ENCODE results near the gene ANAPC5. TPM values are rescaled to one million over a fixed set of nuclear protein-coding genes. Genes with fewer than 3 reads are reported as not detected.
"Not testable (repeated sequence)": the region's sequence is repeated elsewhere in the genome, so short reads cannot be mapped to it uniquely, and the experiment has no call there.

Gene ANAPC5
- total RNA-seq, 4 donors from 2014 or later, result 79.7 to 243 (median 107) TPM

DNA sequence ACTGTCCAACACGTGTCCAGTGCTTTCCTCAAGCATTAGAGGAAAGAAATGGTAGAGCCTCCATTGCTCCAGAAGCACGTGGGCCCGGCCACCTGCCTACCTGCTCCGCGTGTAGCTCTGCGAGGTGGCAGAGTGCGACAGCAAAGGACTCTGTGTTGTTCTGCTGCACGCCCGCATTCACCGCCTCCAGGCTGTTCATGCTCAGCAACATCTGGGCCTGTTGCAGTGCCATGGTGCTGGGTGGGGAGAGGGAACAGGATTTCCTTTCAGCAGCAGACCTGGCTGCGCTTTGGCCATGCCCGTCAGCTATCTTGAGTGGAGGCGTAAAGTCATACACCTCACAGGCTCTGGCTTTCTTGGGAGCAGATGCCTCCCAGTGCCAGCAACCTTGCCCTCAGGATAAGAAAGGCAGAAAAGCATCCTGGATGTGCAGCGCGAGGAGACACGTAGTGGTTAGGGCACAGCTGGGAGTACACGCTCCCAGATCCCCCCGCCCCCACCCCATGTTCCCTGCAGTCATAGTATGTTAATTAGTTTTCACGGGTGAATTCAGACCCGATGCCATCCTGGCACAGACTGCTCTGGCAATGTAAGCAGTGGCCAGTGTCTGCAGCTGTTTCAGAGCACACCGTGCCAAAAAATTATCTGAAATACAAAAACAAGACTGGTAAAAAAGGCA is 25.1 kb downstream of the ANAPC5 start:
- H3K4me1 ChIP-seq, result no peaks in the 10 kb centered on the region
- intact Hi-C loops (cut with DNase I; ENCODE audit: low total_unique reads), result no loop called here
- no peak for TF ChIP-seq POLR2A (IDR thresholded peaks at IDR 0.05)
- H3K9me3 ChIP-seq, result no peaks in the 10 kb centered on the region
- H3K27me3 ChIP-seq, result no peaks in the 10 kb centered on the region
- DNase-seq, result no peak
- no peaks in the 10 kb centered on the region for H3K36me3 ChIP-seq
- no peak overlapping the region for H3K4me3 ChIP-seq
- no peak overlapping the region for H3K27ac ChIP-seq

DNA sequence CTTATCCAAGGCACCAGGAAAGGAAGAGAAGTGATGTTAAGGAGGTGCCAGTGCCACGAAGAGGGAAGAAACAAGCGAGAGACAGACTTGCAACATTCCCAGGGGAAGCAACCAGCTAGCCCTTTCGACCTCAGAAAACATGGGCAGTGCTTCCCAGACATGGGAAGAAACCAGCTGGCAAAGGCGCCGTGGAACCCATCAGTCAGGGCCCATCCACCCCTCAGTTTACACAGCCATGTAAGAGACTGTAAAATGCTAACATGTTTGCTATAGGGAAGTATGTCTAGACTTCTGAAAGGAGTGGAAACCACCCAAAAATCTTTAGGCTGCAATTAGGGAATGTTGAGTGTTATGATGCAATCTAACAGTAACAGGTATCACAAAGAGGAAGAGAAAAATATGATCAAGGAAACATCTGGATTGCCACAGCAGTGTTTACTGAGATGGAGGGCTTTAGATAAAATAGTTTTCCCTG is 26.3 kb downstream of the ANAPC5 start:
- Histone ChIP-seq H3K4me3 (no peak overlapping the region), H3K9me3 (no peaks in the 10 kb centered on the region), H3K27me3 (no peaks in the 10 kb centered on the region), H3K4me1 (no peaks in the 10 kb centered on the region), H3K27ac (no peak overlapping the region), H3K36me3 (no peaks in the 10 kb centered on the region)
- TF ChIP-seq POLR2A (IDR thresholded peaks at IDR 0.05), result no peak
- TF ChIP-seq, protein P1, sequence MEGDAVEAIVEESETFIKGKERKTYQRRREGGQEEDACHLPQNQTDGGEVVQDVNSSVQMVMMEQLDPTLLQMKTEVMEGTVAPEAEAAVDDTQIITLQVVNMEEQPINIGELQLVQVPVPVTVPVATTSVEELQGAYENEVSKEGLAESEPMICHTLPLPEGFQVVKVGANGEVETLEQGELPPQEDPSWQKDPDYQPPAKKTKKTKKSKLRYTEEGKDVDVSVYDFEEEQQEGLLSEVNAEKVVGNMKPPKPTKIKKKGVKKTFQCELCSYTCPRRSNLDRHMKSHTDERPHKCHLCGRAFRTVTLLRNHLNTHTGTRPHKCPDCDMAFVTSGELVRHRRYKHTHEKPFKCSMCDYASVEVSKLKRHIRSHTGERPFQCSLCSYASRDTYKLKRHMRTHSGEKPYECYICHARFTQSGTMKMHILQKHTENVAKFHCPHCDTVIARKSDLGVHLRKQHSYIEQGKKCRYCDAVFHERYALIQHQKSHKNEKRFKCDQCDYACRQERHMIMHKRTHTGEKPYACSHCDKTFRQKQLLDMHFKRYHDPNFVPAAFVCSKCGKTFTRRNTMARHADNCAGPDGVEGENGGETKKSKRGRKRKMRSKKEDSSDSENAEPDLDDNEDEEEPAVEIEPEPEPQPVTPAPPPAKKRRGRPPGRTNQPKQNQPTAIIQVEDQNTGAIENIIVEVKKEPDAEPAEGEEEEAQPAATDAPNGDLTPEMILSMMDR (IDR thresholded peaks at IDR 0.05), result no peak
- intact Hi-C loops (cut with DNase I; ENCODE audit: low total_unique reads), result no loop called here
- no peak for DNase-seq

DNA sequence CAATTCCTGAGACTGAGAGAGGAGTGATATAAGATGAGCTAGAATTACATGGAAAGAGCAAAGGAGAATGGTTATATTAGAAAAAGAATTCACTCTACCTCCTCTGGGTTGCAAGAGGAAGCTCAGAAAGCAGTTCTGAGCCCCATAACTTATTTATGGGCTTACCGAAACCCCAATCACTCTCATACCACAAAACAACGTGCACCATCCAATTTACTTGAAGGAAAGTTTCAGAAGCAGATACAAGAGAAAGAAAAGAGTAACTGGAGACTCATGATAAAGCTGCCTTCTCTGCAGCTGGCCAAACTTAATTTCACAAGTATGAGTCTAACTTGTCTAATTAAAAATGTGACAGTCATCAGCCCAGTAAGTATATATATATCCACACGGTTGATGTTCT is 28.3 kb downstream of the ANAPC5 start:
- TF ChIP-seq, protein P1 (IDR thresholded peaks at IDR 0.05), result no peak
- no peak for TF ChIP-seq POLR2A (IDR thresholded peaks at IDR 0.05)
- Histone ChIP-seq H3K9me3 (no peaks in the 10 kb centered on the region), H3K4me1 (no peaks in the 10 kb centered on the region), H3K27ac (no peak overlapping the region), H3K27me3 (no peaks in the 10 kb centered on the region), H3K4me3 (no peak overlapping the region), H3K36me3 (no peaks in the 10 kb centered on the region)
- intact Hi-C loops (cut with DNase I; ENCODE audit: low total_unique reads), result no loop called here
- DNase-seq, result no peak

DNA sequence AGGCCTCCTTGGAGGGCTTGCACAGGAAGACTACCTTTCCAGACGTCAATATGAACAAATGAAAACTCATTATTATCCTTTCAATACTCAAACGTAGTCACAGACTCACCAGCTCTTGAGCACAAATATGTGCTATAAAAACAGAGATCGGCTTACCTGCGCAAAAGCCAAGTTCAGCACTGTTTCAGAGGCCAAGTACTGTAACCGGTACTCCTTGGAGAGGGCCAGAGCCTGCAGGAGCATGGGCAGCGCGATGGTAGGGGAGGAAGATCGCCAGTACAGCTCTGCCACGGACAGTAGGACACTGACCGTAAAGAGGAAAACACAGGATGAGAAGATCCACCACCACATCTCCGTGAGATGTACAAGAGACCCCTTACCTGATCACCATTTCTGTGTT is 34.1 kb downstream of the ANAPC5 start:
- Histone ChIP-seq H3K36me3 (no peaks in the 10 kb centered on the region), H3K9me3 (no peaks in the 10 kb centered on the region), H3K4me3 (no peak overlapping the region), H3K27ac (no peak overlapping the region), H3K4me1 (no peaks in the 10 kb centered on the region), H3K27me3 (no peaks in the 10 kb centered on the region)
- intact Hi-C loops (cut with DNase I; ENCODE audit: low total_unique reads), result no loop called here
- DNase-seq, result no peak
- no peak for TF ChIP-seq POLR2A (IDR thresholded peaks at IDR 0.05)
- TF ChIP-seq, protein P1 (IDR thresholded peaks at IDR 0.05), result no peak

DNA sequence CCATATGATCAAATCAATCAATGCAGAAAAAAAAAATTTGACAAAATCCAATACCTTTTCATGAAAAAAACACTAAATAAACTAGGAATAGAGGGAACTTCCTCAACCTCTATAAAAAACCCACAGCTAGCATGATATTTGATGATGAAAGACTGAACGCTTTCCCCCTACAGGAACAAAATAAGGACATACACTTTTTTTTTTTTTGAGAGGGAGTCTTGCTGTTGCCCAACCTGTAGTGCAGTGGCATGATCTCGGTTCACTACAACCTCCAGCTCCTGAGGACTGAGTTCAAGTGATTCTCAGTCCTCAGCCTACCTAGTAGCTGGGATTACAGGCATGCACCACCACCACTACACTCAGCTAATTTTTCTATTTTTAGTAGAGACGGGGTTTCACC is 37.8 kb downstream of the ANAPC5 start:
- DNase-seq, result no peak
- TF ChIP-seq, protein P1 (IDR thresholded peaks at IDR 0.05), result no peak
- no peak overlapping the region for H3K4me3 ChIP-seq
- no peaks in the 10 kb centered on the region for H3K36me3 ChIP-seq
- no peaks in the 10 kb centered on the region for H3K27me3 ChIP-seq
- no peaks in the 10 kb centered on the region for H3K4me1 ChIP-seq
- intact Hi-C loops (cut with DNase I; ENCODE audit: low total_unique reads), result no loop called here
- no peaks in the 10 kb centered on the region for H3K9me3 ChIP-seq
- H3K27ac ChIP-seq, result no peak overlapping the region

DNA sequence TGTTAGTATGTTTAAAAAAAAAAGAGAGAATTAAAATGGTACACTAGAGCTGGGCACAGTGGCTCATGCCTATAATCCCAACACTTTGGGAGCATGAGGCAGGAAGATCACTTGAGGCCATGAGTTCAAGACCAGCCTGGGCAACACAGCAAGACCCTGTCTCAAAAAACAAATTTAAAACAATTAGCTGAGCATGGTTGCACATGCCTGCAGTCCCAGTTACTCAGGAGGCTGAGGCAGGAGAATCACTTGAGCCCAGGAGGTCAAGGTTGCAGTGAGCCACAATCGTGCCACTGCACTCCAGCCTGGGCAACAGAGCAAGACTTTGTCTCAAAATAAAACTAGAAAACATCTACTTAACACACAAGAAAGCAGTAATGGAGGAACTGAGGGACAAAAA is 42.0 kb downstream of the ANAPC5 start:
- H3K9me3 ChIP-seq; H3K4me3 ChIP-seq; H3K27me3 ChIP-seq; H3K4me1 ChIP-seq; intact Hi-C loops (cut with DNase I; ENCODE audit: low total_unique reads); H3K36me3 ChIP-seq; H3K27ac ChIP-seq; DNase-seq: not testable (repeated sequence)

DNA sequence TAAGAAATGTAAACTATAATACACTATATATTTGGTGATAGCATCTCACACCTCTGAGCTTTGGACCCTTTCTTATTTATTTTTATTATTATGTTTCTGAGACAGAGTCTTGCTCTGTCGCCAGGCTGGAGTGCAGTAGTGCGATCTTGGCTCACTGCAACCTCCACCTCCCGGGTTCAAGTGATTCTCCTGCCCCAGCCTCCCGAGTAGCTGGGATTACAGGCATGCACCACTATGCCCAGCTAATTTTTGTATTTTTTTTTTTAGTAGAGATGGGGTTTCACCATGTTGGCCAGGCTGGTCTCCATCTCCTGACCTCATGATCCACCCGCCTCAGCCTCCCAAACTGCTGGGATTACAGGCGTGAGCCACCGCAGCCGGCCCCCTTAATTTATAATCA is 44.8 kb downstream of the ANAPC5 start:
- intact Hi-C loops (cut with DNase I; ENCODE audit: low total_unique reads); H3K36me3 ChIP-seq: not testable (repeated sequence)

More for the DNA sequence above, 44.8 kb downstream of the ANAPC5 start:
- H3K4me1 ChIP-seq, H3K27ac ChIP-seq, H3K4me3 ChIP-seq, H3K9me3 ChIP-seq, H3K27me3 ChIP-seq, DNase-seq: not testable (repeated sequence)

Measured in uterus (tissue), 4 donors.